OCI-LY1 (cell line): ENCODE results near the gene C2orf68.

Experiments
- CTCF ChIP-seq: fragments of 200-600 bp; sonication (generic), shearing (Covaris generic); IDR thresholded peaks from 2 replicates; pipeline ENCODE4 v1.5.1; 2017; ENCODE audit warnings: mild to moderate bottlenecking, antibody characterized with exemption, low read length, moderate library complexity, mixed read lengths
- EZH2 ChIP-seq: fragments of 200-600 bp; sonication (generic), shearing (Covaris generic); IDR thresholded peaks from 2 replicates; pipeline ENCODE4 v1.8.0; 2017; ENCODE audit warnings: borderline replicate concordance, mixed run types, mild to moderate bottlenecking, antibody characterized with exemption, low read length, moderate library complexity, mixed read lengths

GRCh38 chr2:85593023-85593422, 18.8 kb downstream of the C2orf68 start:
- TF ChIP-seq CTCF, result no peak
- no peak for TF ChIP-seq EZH2
